HepG2 (cell line): ENCODE data around the gene CDH23. TPM values are rescaled to one million over a fixed set of nuclear protein-coding genes. Genes with fewer than 3 reads are reported as not detected.
A peak's percentile ranks its signal among the peaks of the same experiment; 100 is the strongest.

Experiments
- ATAC-seq: fragments of 200-7000 bp; cut with Tn5 transposase; 3 replicates; pipeline ENCODE4 v1.9.1; 2020; ENCODE audit warnings: mild to moderate bottlenecking, moderate library complexity
- BruUV-seq: library from RNA; stranded (reverse); fragments of 400-500 nt; replicated peaks from 2 replicates; lab custom pipeline; 2021; lab: Mats Ljungman, UMichigan
- CTCF ChIA-PET: fragments of 300-600 bp; formaldehyde crosslinking; extraction: SDS; loops from one replicate; lab custom pipeline; 2021; ENCODE audit warnings: low total read pairs, inconsistent platforms, low intra/inter-chr PET ratio; lab: Yijun Ruan, JAX
- POLR2A ChIA-PET: fragments of 350-600 bp; sonication (Branson Sonifier 250); formaldehyde crosslinking; loops from one replicate; lab custom pipeline; 2020; ENCODE audit warnings: antibody characterized with exemption, inconsistent platforms; lab: Yijun Ruan, JAX
- DNase-seq: peaks from one replicate; pipeline ENCODE4 v3.0.0-alpha.2; 2015; ENCODE audit warnings: low spot score
- FAIRE-seq: peaks from 3 replicates; lab custom pipeline; 2011; peaks lifted over from hg19 to GRCh38; lab: Jason Lieb, UNC
- H2AFZ ChIP-seq: one replicate; pipeline ENCODE4 v1.6.1; 2011; ENCODE audit warnings: low read length, inconsistent platforms
- H3K27ac ChIP-seq: fragments of 300-600 bp; 3 replicates; pipeline ENCODE4 v1.8.0; 2011; ENCODE audit warnings: mixed run types, mild to moderate bottlenecking, mixed read lengths, low read length, inconsistent platforms; ENCODE audit not compliant: insufficient read depth; ENCODE audit errors: extremely low read length
- H3K27me3 ChIP-seq, 2 experiments: fragments of 200-600 bp in 1 of 2; 2 replicates in 1 of 2; 3 replicates in 1 of 2; pipeline versions ENCODE4 v1.6.0 to v1.8.0; 2011; ENCODE audit warnings: low read length in 2 of 2, mild to moderate bottlenecking in 2 of 2, moderate library complexity in 2 of 2, inconsistent platforms in 1 of 2; ENCODE audit not compliant: insufficient read depth in 2 of 2, control insufficient read depth in 1 of 2
- H3K36me3 ChIP-seq, 2 experiments: fragments of 200-600 bp in 1 of 2; replicated peaks in 1 of 2; 2 replicates in 1 of 2; 3 replicates in 1 of 2; pipeline versions ENCODE4 v1.5.1 to v1.8.0; 2011; ENCODE audit warnings: low read length in 2 of 2, inconsistent platforms in 1 of 2; ENCODE audit not compliant: insufficient read depth in 2 of 2, control insufficient read depth in 1 of 2
- H3K4me1 ChIP-seq: 2 replicates; pipeline ENCODE4 v1.5.1; 2012; ENCODE audit warnings: low read length, inconsistent platforms; ENCODE audit not compliant: insufficient read depth
- H3K4me2 ChIP-seq: 2 replicates; pipeline ENCODE4 v1.6.0; 2011; ENCODE audit warnings: low read depth, low read length, inconsistent platforms
- H3K4me3 ChIP-seq, 3 experiments: fragments of 200-600 bp in 1 of 3; sonication (generic), shearing (Covaris generic) in 1 of 3; replicated peaks in 1 of 3; 2 replicates each; pipeline ENCODE4 v1.5.1; 2011 to 2016; ENCODE audit warnings: low read length in 3 of 3, inconsistent platforms in 2 of 3, low read depth in 2 of 3, mild to moderate bottlenecking in 2 of 3, control low read depth in 1 of 3, mixed read lengths in 1 of 3; ENCODE audit not compliant: insufficient read depth in 1 of 3
- H3K79me2 ChIP-seq: one replicate; pipeline ENCODE4 v1.6.1; 2011; ENCODE audit warnings: low read length, inconsistent platforms; ENCODE audit not compliant: insufficient read depth
- H3K9ac ChIP-seq: 2 replicates; pipeline ENCODE4 v1.6.0; 2011; ENCODE audit warnings: mild to moderate bottlenecking, low read depth, low read length, inconsistent platforms; ENCODE audit not compliant: insufficient read depth
- H3K9me3 ChIP-seq: 2 replicates; pipeline ENCODE4 v1.5.1; 2012; ENCODE audit warnings: mild to moderate bottlenecking, low read length
- H4K20me1 ChIP-seq: 2 replicates; pipeline ENCODE4 v1.6.0; 2011; ENCODE audit warnings: inconsistent platforms, mild to moderate bottlenecking, low read length, moderate library complexity; ENCODE audit not compliant: insufficient read depth
- ATF2 ChIP-seq: sonication (generic); formaldehyde crosslinking; IDR thresholded peaks from 2 replicates; pipeline ENCODE4 v1.4.0; 2020; ENCODE audit warnings: missing genetic modification reagents
- GATAD2A ChIP-seq: IDR thresholded peaks from 2 replicates; pipeline ENCODE4 v1.6.1; 2016
- HNF4G ChIP-seq, 2 experiments: sonication (generic) in 1 of 2; formaldehyde crosslinking in 1 of 2; IDR thresholded peaks; 2 replicates each; pipeline versions ENCODE4 v1.4.0 to v1.6.1; 2011 to 2020; ENCODE audit warnings: borderline replicate concordance in 2 of 2, low read depth in 2 of 2, mild to moderate bottlenecking in 2 of 2, low read length in 1 of 2, missing genetic modification reagents in 1 of 2, moderate library complexity in 1 of 2
- HOMEZ ChIP-seq: IDR thresholded peaks from 2 replicates; pipeline ENCODE4 v1.6.1; 2016; ENCODE audit warnings: low read depth
- IKZF5 ChIP-seq: IDR thresholded peaks from 2 replicates; pipeline ENCODE4 v1.6.1; 2018; ENCODE audit warnings: missing genetic modification reagents, mild to moderate bottlenecking, missing compliant biosample characterization
- SIX1 ChIP-seq: sonication (generic); formaldehyde crosslinking; IDR thresholded peaks from 2 replicates; pipeline ENCODE4 v1.4.0; 2020; ENCODE audit warnings: missing genetic modification reagents, borderline replicate concordance
- TFAP4 ChIP-seq: sonication (generic); IDR thresholded peaks from 2 replicates; pipeline ENCODE4 v1.6.1; 2016; ENCODE audit warnings: low read depth, borderline replicate concordance
- ZNF121 ChIP-seq: sonication (generic); formaldehyde crosslinking; IDR thresholded peaks from 2 replicates; pipeline ENCODE4 v1.5.0; 2020; ENCODE audit warnings: mild to moderate bottlenecking, missing genetic modification reagents
- ZNF3 ChIP-seq: IDR thresholded peaks from 2 replicates; pipeline ENCODE4 v1.7.0; 2017; ENCODE audit warnings: inconsistent platforms
- ZNF33A ChIP-seq: sonication (generic); formaldehyde crosslinking; IDR thresholded peaks from 2 replicates; pipeline ENCODE4 v1.5.1; 2020; ENCODE audit warnings: missing genetic modification reagents, mild to moderate bottlenecking, moderate library complexity, borderline replicate concordance
- ZNF710 ChIP-seq: sonication (generic); formaldehyde crosslinking; IDR thresholded peaks from 2 replicates; pipeline ENCODE4 v1.5.0; 2020; ENCODE audit warnings: mild to moderate bottlenecking, missing genetic modification reagents, borderline replicate concordance
- ZNF768 ChIP-seq: sonication (generic); formaldehyde crosslinking; IDR thresholded peaks from 2 replicates; pipeline ENCODE4 v1.4.0; 2020; ENCODE audit warnings: missing genetic modification reagents
- ZSCAN25 ChIP-seq: sonication (generic); formaldehyde crosslinking; IDR thresholded peaks from 2 replicates; pipeline ENCODE4 v1.8.0; 2022; ENCODE audit warnings: mild to moderate bottlenecking, missing genetic modification reagents
- WGBS: methylation state at CpG from one replicate; pipeline ENCODE4 v1.1.6; 2017; ENCODE audit warnings: low lambda C conversion rate; 5-methylcytosine and 5-hydroxymethylcytosine counted together
- in situ Hi-C: cut with HindIII; loops from 2 replicates; pipeline ENCODE4 v1.10.0; 2017; ENCODE audit warnings: low pct_unique_long_range_greater_than_20kb; ENCODE audit not compliant: extremely low pct_ligation_motif_present
- intact Hi-C: fragments of 100-400 bp; cut with micrococcal nuclease; formaldehyde crosslinking; loops from one replicate; pipeline ENCODE4 v1.10.0; 2022; ENCODE audit not compliant: unreplicated experiment
- polyA plus RNA-seq, 8 experiments: library from polyadenylated mRNA; depleted of rRNA in 3 of 8; stranded (reverse) in 7 of 8; unstranded in 1 of 8; fragments of >200 nt; fragmentation: Illumina TruSeq in 4 of 8; extraction: Trizol in 4 of 8; gene quantifications; 2 replicates each; pipeline versions ENCODE4 v1.2.1 to v1.2.3, GENCODE V29; 2011 to 2016; ENCODE audit warnings: low read depth in 4 of 8, missing spikeins in 1 of 8, mixed read lengths in 1 of 8; ENCODE audit not compliant: insufficient read depth in 1 of 8
- total RNA-seq, 5 experiments: library from RNA; depleted of rRNA; stranded (reverse); fragments of >200 nt; fragmentation: Illumina TruSeq; extraction: Trizol; gene quantifications; 2 replicates each; pipeline ENCODE4 v1.2.3, GENCODE V29; 2016; ENCODE audit warnings: low read depth in 1 of 5

Gene CDH23
- total and polyA plus RNA-seq, 2 of the 13 experiments (the other 11 are each of a cell fraction or from before 2014, with no cell fraction given) = 0.13 TPM; not detected in 1

- no peaks in the 10 kb centered on the region for H3K36me3 ChIP-seq
- BruUV-seq = no TSS peak
- H4K20me1 ChIP-seq = no peaks in the 10 kb centered on the region
- H3K4me1 ChIP-seq = peaks cover 42% of the 10 kb centered on the region
- H3K9ac ChIP-seq = no peak overlapping the region
- H3K9me3 ChIP-seq = no peaks in the 10 kb centered on the region
- 0% methylated on average over 5 of the region's 10 CpGs for WGBS
- in situ Hi-C loops = no loop called here
- intact Hi-C loops = no loop called here
- H3K79me2 ChIP-seq = no peaks in the 10 kb centered on the region
- peak overlapping the region; percentile 39 for H3K27ac ChIP-seq
- CTCF ChIA-PET = no interaction called here
- peak overlapping the region; percentile 61 for H3K4me2 ChIP-seq
- ATAC-seq (peak; percentile 88), DNase-seq (peak; percentile 92), FAIRE-seq (peak; percentile 84)
- peaks cover 7 to 21% of the 10 kb centered on the region in 2 experiments; a peak in 4 of 5 replicates for H3K27me3 ChIP-seq
- POLR2A ChIA-PET = interaction anchor here (0.8 to 1.1 kb wide), 3 partner anchors 84 to 448 kb away, joined by 3 to 6 read pairs (median 4); partner anchors contain the start of genes PSAP and SLC29A3
- H2AFZ ChIP-seq = no peak overlapping the region
- H3K4me3 ChIP-seq = peak overlapping the region in 1 of 3 experiments; percentile 17; a peak in 1 of 6 replicates
- no peak for TF ChIP-seq ZSCAN25 (CRISPR knock-in tag)
- TF ChIP-seq ZNF710 (CRISPR knock-in tag) = peak; percentile 87
- no peak for TF ChIP-seq HOMEZ (CRISPR knock-in tag)
- TF ChIP-seq SIX1 (CRISPR knock-in tag) = no peak
- TF ChIP-seq ZNF768 = peak; percentile 87
- peak; percentile 91 for TF ChIP-seq TFAP4
- TF ChIP-seq GATAD2A = peak; percentile 44; the same call in 1 of the 2 replicates
- TF ChIP-seq IKZF5 (CRISPR knock-in tag) = 0 out of 2 replicates have a peak, but pooled peaks have one; percentile 40
- TF ChIP-seq ATF2 (CRISPR knock-in tag) = peak; percentile 31; the same call in 1 of the 2 replicates
- TF ChIP-seq HNF4G (IDR thresholded peaks at IDR 0.05; ENCODE audit: borderline replicate concordance, low read depth, low read length) = 0 out of 2 replicates have a peak, but pooled peaks have one; percentile 21
- no peak for TF ChIP-seq HNF4G (CRISPR knock-in tag; IDR thresholded peaks at IDR 0.05; ENCODE audit: borderline replicate concordance, low read depth)
- TF ChIP-seq ZNF3 (CRISPR knock-in tag) = peak; percentile 63; the same call in 1 of the 2 replicates
- TF ChIP-seq ZNF121 = peak; percentile 94
- no peak for TF ChIP-seq ZNF33A
These were observed 370.1 kb downstream of the CDH23 start for GRCh38 chr10:71766717-71767419.
